ENCODE data around the gene SHISA6. TPM values are rescaled to one million over a fixed set of nuclear protein-coding genes. Genes with fewer than 3 reads are reported as not detected.

The SHISA6 gene
- total RNA-seq, 1 experiment from 2014 or later: 21.1 TPM

GRCh38 chr17:11458279-11458678 is 217.3 kb downstream of the SHISA6 start:
- Mint-ChIP-seq H3K27ac (ENCODE audit: unreplicated experiment) (no peak overlapping the region), H3K9me3 (ENCODE audit: unreplicated experiment) (no peaks in the 10 kb centered on the region), H3K4me1 (ENCODE audit: low read depth, unreplicated experiment) (no peaks in the 10 kb centered on the region), H3K27me3 (ENCODE audit: insufficient read depth, unreplicated experiment) (no peaks in the 10 kb centered on the region), H3K36me3 (ENCODE audit: insufficient read depth, unreplicated experiment) (peaks cover 6% of the 10 kb centered on the region), H3K4me3 (ENCODE audit: unreplicated experiment) (no peak overlapping the region)
- Histone ChIP-seq H3K4me3 (ENCODE audit: low read depth, low read length) (no peak overlapping the region), H3K36me3 (ENCODE audit: control insufficient read depth, insufficient read depth, low read length) (no peaks in the 10 kb centered on the region), H3K27me3 (replicated peaks; ENCODE audit: control insufficient read depth, insufficient read depth, low read length) (no peaks in the 10 kb centered on the region), H3K9me3 (no peaks in the 10 kb centered on the region), H3K4me1 (no peaks in the 10 kb centered on the region)
- no peak for DNase-seq
- ChIA-PET CTCF (no interaction called here), POLR2A (no interaction called here)
- intact Hi-C loops (cut with micrococcal nuclease; ENCODE audit: unreplicated experiment): no loop called here
- no TSS peak for BruUV-seq (replicated peaks)
- no peak for TF ChIP-seq CTCF (IDR thresholded peaks at IDR 0.05; ENCODE audit: insufficient read depth in 1 of 2, low read depth in 1 of 2, low read length in 1 of 2, severe bottlenecking in 1 of 2, unreplicated experiment in 1 of 2)

- Histone ChIP-seq H3K27me3 (replicated peaks; ENCODE audit: control insufficient read depth, insufficient read depth, low read length) (no peaks in the 10 kb centered on the region), H3K9me3 (no peaks in the 10 kb centered on the region), H3K4me3 (ENCODE audit: low read depth, low read length) (no peak overlapping the region), H3K36me3 (ENCODE audit: control insufficient read depth, insufficient read depth, low read length) (no peaks in the 10 kb centered on the region), H3K4me1 (no peaks in the 10 kb centered on the region)
- no peak overlapping the region for H3K27ac Mint-ChIP-seq (ENCODE audit: unreplicated experiment)
- H3K36me3 Mint-ChIP-seq (ENCODE audit: insufficient read depth, unreplicated experiment): peaks cover 6% of the 10 kb centered on the region
- DNase-seq: no peak
- ChIA-PET POLR2A (no interaction called here), CTCF (no interaction called here)
- H3K9me3 Mint-ChIP-seq (ENCODE audit: unreplicated experiment): no peaks in the 10 kb centered on the region
- intact Hi-C loops (cut with micrococcal nuclease; ENCODE audit: unreplicated experiment): no loop called here
- no peaks in the 10 kb centered on the region for H3K4me1 Mint-ChIP-seq (ENCODE audit: low read depth, unreplicated experiment)
- H3K27me3 Mint-ChIP-seq (ENCODE audit: insufficient read depth, unreplicated experiment): no peaks in the 10 kb centered on the region
- TF ChIP-seq CTCF (IDR thresholded peaks at IDR 0.05; ENCODE audit: insufficient read depth in 1 of 2, low read depth in 1 of 2, low read length in 1 of 2, severe bottlenecking in 1 of 2, unreplicated experiment in 1 of 2): no peak
- no TSS peak for BruUV-seq (replicated peaks)
- H3K4me3 Mint-ChIP-seq (ENCODE audit: unreplicated experiment): no peak overlapping the region
Observed at GRCh38 chr17:11459861-11460331, 218.9 kb downstream of the SHISA6 start.

- H3K4me1 Mint-ChIP-seq (ENCODE audit: low read depth, unreplicated experiment): no peaks in the 10 kb centered on the region
- Histone ChIP-seq H3K4me3 (ENCODE audit: low read depth, low read length) (no peak overlapping the region), H3K4me1 (no peaks in the 10 kb centered on the region), H3K9me3 (no peaks in the 10 kb centered on the region), H3K36me3 (ENCODE audit: control insufficient read depth, insufficient read depth, low read length) (no peaks in the 10 kb centered on the region), H3K27me3 (replicated peaks; ENCODE audit: control insufficient read depth, insufficient read depth, low read length) (no peaks in the 10 kb centered on the region)
- ChIA-PET CTCF (no interaction called here), POLR2A (no interaction called here)
- H3K9me3 Mint-ChIP-seq (ENCODE audit: unreplicated experiment): no peaks in the 10 kb centered on the region
- TF ChIP-seq CTCF (IDR thresholded peaks at IDR 0.05; ENCODE audit: insufficient read depth in 1 of 2, low read depth in 1 of 2, low read length in 1 of 2, severe bottlenecking in 1 of 2, unreplicated experiment in 1 of 2): no peak
- intact Hi-C loops (cut with micrococcal nuclease; ENCODE audit: unreplicated experiment): no loop called here
- H3K36me3 Mint-ChIP-seq (ENCODE audit: insufficient read depth, unreplicated experiment): no peaks in the 10 kb centered on the region
- no peaks in the 10 kb centered on the region for H3K27me3 Mint-ChIP-seq (ENCODE audit: insufficient read depth, unreplicated experiment)
- peak overlapping the region; percentile 11 for H3K4me3 Mint-ChIP-seq (ENCODE audit: unreplicated experiment)
- BruUV-seq (replicated peaks): no TSS peak
- no peak overlapping the region for H3K27ac Mint-ChIP-seq (ENCODE audit: unreplicated experiment)
- no peak for DNase-seq
Observed at GRCh38 chr17:11461993-11462548, 221.1 kb downstream of the SHISA6 start.
